Fibroblast of peridontal ligament (primary cell): Measurements from ENCODE around the gene SLC25A18.

Experiments used
- DNase-seq: peaks from one replicate; pipeline ENCODE4 v3.0.0-alpha.2; 2010; ENCODE audit errors: extremely low read depth

The SLC25A18 gene

DNA sequence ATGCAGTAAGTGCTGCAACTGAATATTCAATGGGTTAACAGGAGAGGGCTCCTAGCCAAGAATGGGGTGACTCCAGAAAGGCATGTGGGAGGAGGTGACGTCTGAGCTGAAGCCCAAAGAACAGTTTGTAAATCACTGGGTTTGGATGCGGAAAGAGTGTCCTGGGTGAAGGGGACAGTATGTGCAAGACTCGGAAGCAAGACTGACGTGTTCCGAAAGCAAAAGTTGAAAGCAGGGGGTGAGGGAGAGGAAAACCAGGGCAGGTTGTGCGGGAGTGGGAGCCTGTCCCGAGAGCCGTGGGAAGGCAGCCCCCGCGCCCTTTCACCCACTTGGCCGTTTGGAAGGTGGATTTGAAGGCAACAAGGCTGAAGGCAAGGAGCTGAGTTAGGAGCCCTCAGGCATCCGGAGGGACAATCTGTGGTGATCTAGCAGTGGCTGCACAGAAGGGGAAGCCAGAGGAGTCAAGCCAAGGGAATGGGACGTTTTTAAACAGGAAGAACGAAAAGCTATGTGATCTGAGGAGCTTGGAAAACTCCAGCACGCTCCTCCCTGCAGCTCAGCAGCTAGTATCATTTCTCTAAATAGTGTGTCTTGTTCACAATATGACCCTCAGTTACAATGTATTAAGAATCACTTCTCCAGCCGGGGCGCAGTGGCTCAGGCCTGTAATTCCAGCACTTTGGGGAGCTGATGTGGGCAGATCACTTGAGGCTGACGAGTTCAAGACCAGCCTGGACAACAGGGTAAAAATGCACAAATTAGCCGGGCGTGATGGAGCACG, 7.7 kb downstream of the SLC25A18 start:
- peak; percentile 61 for DNase-seq

DNA sequence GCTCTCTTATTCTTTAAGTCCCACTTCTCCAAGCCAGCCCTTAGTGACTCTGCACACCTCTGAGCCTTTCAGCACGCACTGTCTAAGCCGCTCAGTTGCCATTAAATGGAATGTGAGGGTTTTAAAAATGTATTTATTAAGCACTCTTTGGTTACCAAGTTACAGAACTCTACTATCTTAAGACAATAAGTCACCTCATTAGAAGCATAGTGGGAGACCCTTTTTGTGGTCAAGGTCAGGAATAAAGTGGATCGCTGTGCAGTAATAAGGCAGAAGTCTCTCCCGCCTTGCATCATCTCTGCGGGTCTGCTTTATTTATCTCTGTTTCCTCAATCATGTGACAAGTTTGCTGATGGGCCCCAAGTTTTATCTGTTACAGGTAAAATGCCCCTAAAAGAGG, 11.9 kb downstream of the SLC25A18 start:
- no peak for DNase-seq

- no peak for DNase-seq
These were observed 12.4 kb downstream of the SLC25A18 start for GRCh38 chr22:17575681-17576080.

DNA sequence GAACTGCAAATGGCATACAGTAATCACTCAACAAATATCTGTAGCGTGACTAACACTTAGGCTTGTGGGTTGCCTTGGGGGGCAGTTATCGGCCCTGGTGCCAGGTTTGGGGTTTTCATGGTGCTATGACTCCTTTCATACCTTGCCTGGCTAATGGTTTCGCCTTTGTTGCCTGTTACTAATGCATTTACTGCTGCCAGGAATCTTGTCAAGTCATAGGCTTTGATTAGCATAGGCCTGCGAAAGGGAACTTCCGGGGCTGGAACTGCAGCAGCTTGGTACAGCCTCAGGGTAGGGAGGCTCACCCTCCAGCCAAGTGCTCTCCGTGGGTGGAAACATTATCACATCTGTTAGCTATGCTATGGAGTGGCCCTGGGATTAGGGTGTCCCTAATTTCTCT, 13.2 kb downstream of the SLC25A18 start:
- peak; percentile 11 for DNase-seq

- peak; percentile 16 for DNase-seq
These were observed 14.9 kb downstream of the SLC25A18 start for GRCh38 chr22:17578136-17578754.

DNA sequence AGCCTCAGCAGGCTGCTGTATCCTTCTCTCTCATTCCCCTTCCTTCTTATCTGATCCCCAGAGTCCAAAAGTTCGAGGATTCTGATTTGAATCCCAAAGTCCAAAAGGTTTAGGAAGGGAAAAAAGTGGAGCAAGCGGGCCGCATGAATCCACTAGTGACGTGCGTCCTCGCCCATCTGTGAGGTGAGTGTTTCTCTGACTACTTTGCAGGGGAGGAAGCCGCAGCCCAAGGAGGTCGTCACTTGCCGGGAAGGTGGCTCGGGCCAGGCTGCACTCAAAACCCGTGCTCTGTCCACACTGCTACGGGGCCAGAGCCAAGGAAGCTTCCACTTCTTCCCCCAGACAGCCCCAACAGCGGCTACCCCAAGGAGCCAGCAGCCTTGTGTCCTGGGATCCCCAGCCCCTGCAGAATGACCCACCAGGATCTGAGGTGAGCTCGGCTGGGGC, 16.3 kb downstream of the SLC25A18 start:
- no peak for DNase-seq

- DNase-seq, result no peak
These were observed 17.2 kb downstream of the SLC25A18 start for GRCh38 chr22:17580441-17581031.

DNA sequence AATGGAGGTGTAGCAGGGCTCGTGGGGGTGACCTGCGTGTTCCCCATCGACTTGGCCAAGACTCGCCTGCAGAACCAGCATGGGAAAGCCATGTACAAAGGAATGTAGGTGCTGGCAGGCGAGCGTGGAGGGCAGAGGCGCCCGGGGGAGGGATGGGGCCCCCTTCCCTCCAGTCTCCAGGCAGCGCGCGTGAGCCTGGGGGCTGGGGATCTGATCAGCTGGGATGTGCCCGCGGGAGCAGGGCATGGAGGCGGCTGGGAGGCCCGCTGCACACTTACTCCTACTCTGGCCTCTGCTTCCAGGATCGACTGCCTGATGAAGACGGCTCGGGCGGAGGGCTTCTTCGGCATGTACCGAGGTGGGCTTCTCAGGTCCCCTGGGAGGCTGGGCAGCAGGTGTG, 17.8 kb downstream of the SLC25A18 start:
- DNase-seq, result no peak

DNA sequence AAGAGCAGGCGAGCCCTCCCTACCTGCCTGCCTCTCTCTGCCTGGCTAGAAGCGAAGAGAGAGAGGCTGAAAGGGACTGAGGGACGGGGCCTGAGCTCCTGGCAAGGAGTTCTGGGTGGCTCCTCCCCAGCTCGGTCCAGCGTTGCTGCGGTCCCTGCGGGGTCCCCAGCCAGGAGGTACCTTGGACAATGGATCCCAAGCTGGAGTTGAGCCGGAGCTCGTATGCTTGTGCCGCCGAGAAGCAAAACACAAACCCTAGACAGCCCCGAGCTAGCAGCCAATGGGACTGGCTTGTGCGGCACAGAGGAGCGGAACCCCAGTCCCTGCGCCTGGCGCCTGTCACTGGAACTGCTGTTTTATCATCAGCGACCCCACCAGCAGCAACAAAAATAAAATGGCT, 18.3 kb downstream of the SLC25A18 start:
- DNase-seq, result no peak

- no peak for DNase-seq
These were observed 19.9 kb downstream of the SLC25A18 start for GRCh38 chr22:17583151-17583550.

DNA sequence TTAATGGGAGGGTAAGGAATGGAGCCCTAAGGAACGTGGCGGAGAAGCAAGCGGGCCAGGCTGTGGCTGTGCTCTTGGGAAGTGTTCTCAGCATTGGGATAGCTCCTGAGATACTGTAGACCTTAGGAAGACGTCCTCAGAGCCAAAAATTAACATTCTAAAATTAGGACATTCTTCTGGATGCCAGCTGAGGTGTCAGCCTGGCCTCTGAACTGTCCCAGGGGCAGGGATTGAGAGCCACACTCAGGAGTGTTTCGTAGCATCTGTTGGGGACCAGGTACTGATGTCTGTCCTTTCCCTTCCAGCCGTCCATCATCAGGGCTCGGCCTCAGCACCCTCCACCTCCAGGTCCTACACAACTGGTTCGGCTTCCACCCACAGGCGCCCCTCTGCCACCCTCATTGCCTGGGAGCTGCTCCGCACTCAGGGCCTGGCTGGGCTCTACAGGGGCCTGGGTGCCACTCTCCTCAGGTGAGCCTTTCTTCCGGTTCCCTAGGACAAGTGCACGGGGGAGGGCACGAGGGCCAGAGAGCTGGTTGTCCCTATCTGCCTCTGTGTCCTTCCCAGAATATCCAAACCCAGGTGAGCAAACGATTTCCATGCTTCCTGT, 23.6 kb downstream of the SLC25A18 start:
- no peak for DNase-seq

- DNase-seq, result no peak
These were observed 24.3 kb downstream of the SLC25A18 start for GRCh38 chr22:17587629-17588028.

DNA sequence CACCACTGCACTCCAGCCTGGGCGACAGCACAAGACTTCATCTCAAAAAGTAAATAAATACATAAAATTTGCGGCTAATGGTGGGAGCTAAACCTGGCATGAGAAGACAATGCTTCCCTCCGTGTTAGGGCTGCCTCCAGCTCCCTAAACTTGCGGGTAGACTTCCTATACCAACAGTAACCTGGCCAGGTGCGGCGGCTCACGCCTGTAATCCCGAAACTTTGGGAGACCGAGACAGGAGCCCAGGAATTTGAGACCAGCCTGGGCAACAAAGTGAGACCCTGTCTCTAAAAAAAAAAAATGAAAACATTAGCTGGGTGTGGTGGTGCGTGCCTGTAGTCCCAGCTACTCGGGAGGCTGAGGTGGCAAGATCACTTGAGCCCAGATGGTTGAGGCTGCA, 25.3 kb downstream of the SLC25A18 start:
- DNase-seq, result no peak

DNA sequence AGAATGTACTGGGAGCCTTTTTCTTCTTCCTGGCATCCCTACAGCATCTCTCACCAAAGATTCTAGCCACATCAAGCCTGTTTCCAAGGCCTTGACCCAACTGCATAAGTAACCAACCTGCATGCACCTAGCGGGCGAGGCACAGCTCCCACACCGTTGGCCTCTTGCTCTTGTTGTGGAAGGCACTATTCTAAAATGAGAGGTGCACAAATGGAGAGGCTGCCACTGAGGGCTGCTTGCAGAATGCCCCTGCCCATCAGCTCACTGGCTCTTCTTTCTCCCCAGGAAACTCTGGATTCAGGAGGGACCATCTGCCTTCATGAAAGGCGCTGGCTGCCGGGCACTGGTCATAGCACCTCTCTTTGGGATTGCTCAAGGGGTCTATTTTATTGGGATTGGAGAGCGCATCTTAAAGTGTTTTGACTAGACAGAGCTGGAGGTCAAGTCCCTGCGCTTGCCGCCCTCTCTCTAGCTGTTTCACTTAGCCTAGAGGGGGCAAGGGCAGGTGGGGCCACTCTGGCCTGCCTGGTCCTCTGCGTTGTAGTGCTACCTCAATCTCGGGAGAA, 26.6 kb downstream of the SLC25A18 start:
- no peak for DNase-seq

DNA sequence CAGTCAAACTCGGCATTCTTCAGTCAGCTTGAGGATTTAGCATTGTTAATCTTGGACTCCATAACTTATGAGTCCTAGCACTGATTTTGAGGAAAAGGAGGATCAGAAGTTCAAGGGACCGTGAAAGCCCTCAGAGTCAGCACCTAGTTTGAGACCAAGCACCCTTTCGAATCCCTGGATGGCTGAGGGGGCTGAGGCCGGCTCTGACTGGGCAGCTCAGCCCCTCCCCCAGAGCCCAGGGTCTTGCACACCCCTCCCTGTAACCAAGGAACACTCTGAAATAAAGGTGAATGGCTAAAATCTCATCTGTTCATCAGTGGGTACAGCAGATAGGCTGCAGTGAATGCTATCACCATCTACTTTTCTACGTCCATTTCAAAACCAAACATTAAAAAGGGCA, 27.3 kb downstream of the SLC25A18 start:
- DNase-seq, result no peak

- no peak for DNase-seq
These were observed 28.9 kb downstream of the SLC25A18 start for GRCh38 chr22:17592201-17592600.

GRCh38 chr22:17596226-17596625, 32.9 kb downstream of the SLC25A18 start:
- DNase-seq, result no peak

GRCh38 chr22:17597217-17597616, 33.9 kb downstream of the SLC25A18 start:
- no peak for DNase-seq

- no peak for DNase-seq
These were observed 35.0 kb downstream of the SLC25A18 start for GRCh38 chr22:17598318-17598717.

DNA sequence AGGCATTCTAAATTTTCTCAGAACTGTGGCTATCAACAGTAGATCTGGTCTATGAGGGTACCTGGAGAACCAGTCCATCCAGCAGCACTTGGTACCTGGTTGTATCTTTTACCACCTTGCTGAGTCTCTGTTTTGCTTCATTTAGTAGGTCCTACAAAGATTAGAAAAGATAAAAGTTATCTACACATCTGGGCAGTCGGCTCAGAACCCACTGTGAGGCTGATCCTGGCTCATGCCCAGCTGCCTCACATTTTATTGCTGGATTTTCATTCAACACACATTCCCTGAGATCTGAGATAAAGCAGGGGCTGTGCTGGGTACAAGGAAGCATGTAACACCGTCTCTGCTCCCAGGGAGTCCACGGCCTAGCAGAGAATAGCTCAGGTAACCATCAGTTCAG, 37.7 kb downstream of the SLC25A18 start:
- no peak for DNase-seq

DNA sequence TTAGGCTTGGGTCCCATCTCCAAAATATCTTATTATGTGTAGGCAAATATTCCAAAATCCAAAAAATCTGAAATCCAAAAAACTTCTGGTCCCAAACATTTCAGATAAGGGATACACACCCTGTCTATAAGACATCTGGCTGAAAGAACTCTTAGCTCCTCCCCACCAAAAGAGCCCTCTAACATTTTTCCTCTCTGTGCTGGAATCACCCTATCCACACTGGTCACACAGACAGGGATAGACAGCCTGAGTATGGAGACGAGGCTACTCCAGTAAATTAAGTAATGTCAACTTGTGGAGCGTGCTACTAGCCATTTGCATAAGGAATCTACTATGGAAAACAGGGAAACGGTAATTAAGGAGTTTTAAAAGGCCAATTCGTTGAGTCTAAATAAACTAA, 40.4 kb downstream of the SLC25A18 start:
- DNase-seq, result no peak

DNA sequence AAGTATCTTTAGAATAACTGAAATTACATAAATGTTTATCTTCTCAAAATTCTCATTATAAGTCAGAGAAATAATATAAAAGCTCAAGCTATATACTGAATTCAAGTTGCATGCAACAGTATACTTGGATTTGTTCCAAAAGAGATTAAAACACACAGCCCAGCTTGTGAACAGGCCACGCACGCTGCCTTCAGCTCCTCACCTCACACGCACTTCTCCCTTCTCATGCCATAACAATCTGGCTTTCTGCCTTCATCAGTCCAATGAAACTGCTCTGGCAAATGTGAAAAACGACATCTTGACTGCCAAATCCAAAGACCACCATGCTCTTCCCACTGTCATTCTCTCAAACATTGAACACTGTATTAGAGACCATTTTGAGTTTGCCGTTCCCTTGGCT, 43.2 kb downstream of the SLC25A18 start:
- DNase-seq, result no peak
